HepG2 (cell line): ENCODE measurements around the gene NUDT3. TPM values are rescaled to one million over a fixed set of nuclear protein-coding genes. Genes with fewer than 3 reads are reported as not detected.
"Not testable (repeated sequence)": the region's sequence is repeated elsewhere in the genome, so short reads cannot be mapped to it uniquely, and the experiment has no call there.

Source experiments
- ATAC-seq: fragments of 200-7000 bp; cut with Tn5 transposase; 3 replicates; pipeline ENCODE4 v1.9.1; 2020; ENCODE audit warnings: mild to moderate bottlenecking, moderate library complexity
- BruUV-seq: library from RNA; stranded (reverse); fragments of 400-500 nt; replicated peaks from 2 replicates; lab custom pipeline; 2021; lab: Mats Ljungman, UMichigan
- CTCF ChIA-PET: fragments of 300-600 bp; formaldehyde crosslinking; extraction: SDS; loops from one replicate; lab custom pipeline; 2021; ENCODE audit warnings: low total read pairs, inconsistent platforms, low intra/inter-chr PET ratio; lab: Yijun Ruan, JAX
- POLR2A ChIA-PET: fragments of 350-600 bp; sonication (Branson Sonifier 250); formaldehyde crosslinking; loops from one replicate; lab custom pipeline; 2020; ENCODE audit warnings: antibody characterized with exemption, inconsistent platforms; lab: Yijun Ruan, JAX
- DNase-seq: peaks from one replicate; pipeline ENCODE4 v3.0.0-alpha.2; 2015; ENCODE audit warnings: low spot score
- FAIRE-seq: peaks from 3 replicates; lab custom pipeline; 2011; peaks lifted over from hg19 to GRCh38; lab: Jason Lieb, UNC
- H2AFZ ChIP-seq: one replicate; pipeline ENCODE4 v1.6.1; 2011; ENCODE audit warnings: low read length, inconsistent platforms
- H3K27ac ChIP-seq: fragments of 300-600 bp; 3 replicates; pipeline ENCODE4 v1.8.0; 2011; ENCODE audit warnings: mixed run types, mild to moderate bottlenecking, mixed read lengths, low read length, inconsistent platforms; ENCODE audit not compliant: insufficient read depth; ENCODE audit errors: extremely low read length
- H3K27me3 ChIP-seq, 2 experiments: fragments of 200-600 bp in 1 of 2; 2 replicates in 1 of 2; 3 replicates in 1 of 2; pipeline versions ENCODE4 v1.6.0 to v1.8.0; 2011; ENCODE audit warnings: low read length in 2 of 2, mild to moderate bottlenecking in 2 of 2, moderate library complexity in 2 of 2, inconsistent platforms in 1 of 2; ENCODE audit not compliant: insufficient read depth in 2 of 2, control insufficient read depth in 1 of 2
- H3K36me3 ChIP-seq, 2 experiments: fragments of 200-600 bp in 1 of 2; replicated peaks in 1 of 2; 2 replicates in 1 of 2; 3 replicates in 1 of 2; pipeline versions ENCODE4 v1.5.1 to v1.8.0; 2011; ENCODE audit warnings: low read length in 2 of 2, inconsistent platforms in 1 of 2; ENCODE audit not compliant: insufficient read depth in 2 of 2, control insufficient read depth in 1 of 2
- H3K4me1 ChIP-seq: 2 replicates; pipeline ENCODE4 v1.5.1; 2012; ENCODE audit warnings: low read length, inconsistent platforms; ENCODE audit not compliant: insufficient read depth
- H3K4me2 ChIP-seq: 2 replicates; pipeline ENCODE4 v1.6.0; 2011; ENCODE audit warnings: low read depth, low read length, inconsistent platforms
- H3K4me3 ChIP-seq, 3 experiments: fragments of 200-600 bp in 1 of 3; sonication (generic), shearing (Covaris generic) in 1 of 3; replicated peaks in 1 of 3; 2 replicates each; pipeline ENCODE4 v1.5.1; 2011 to 2016; ENCODE audit warnings: low read length in 3 of 3, inconsistent platforms in 2 of 3, low read depth in 2 of 3, mild to moderate bottlenecking in 2 of 3, control low read depth in 1 of 3, mixed read lengths in 1 of 3; ENCODE audit not compliant: insufficient read depth in 1 of 3
- H3K79me2 ChIP-seq: one replicate; pipeline ENCODE4 v1.6.1; 2011; ENCODE audit warnings: low read length, inconsistent platforms; ENCODE audit not compliant: insufficient read depth
- H3K9ac ChIP-seq: 2 replicates; pipeline ENCODE4 v1.6.0; 2011; ENCODE audit warnings: mild to moderate bottlenecking, low read depth, low read length, inconsistent platforms; ENCODE audit not compliant: insufficient read depth
- H3K9me3 ChIP-seq: 2 replicates; pipeline ENCODE4 v1.5.1; 2012; ENCODE audit warnings: mild to moderate bottlenecking, low read length
- H4K20me1 ChIP-seq: 2 replicates; pipeline ENCODE4 v1.6.0; 2011; ENCODE audit warnings: inconsistent platforms, mild to moderate bottlenecking, low read length, moderate library complexity; ENCODE audit not compliant: insufficient read depth
- SNAPC2 ChIP-seq: sonication (generic); formaldehyde crosslinking; IDR thresholded peaks from 2 replicates; pipeline ENCODE4 v1.8.1; 2022; ENCODE audit warnings: mild to moderate bottlenecking, missing genetic modification reagents
- ZNF121 ChIP-seq: sonication (generic); formaldehyde crosslinking; IDR thresholded peaks from 2 replicates; pipeline ENCODE4 v1.5.0; 2020; ENCODE audit warnings: mild to moderate bottlenecking, missing genetic modification reagents
- ZNF770 ChIP-seq: sonication (generic); formaldehyde crosslinking; IDR thresholded peaks from 2 replicates; pipeline ENCODE4 v1.5.0; 2020; ENCODE audit warnings: mild to moderate bottlenecking, missing genetic modification reagents
- WGBS: methylation state at CpG from one replicate; pipeline ENCODE4 v1.1.6; 2017; ENCODE audit warnings: low lambda C conversion rate; 5-methylcytosine and 5-hydroxymethylcytosine counted together
- in situ Hi-C: cut with HindIII; loops from 2 replicates; pipeline ENCODE4 v1.10.0; 2017; ENCODE audit warnings: low pct_unique_long_range_greater_than_20kb; ENCODE audit not compliant: extremely low pct_ligation_motif_present
- intact Hi-C: fragments of 100-400 bp; cut with micrococcal nuclease; formaldehyde crosslinking; loops from one replicate; pipeline ENCODE4 v1.10.0; 2022; ENCODE audit not compliant: unreplicated experiment
- polyA plus RNA-seq, 8 experiments: library from polyadenylated mRNA; depleted of rRNA in 3 of 8; stranded (reverse) in 7 of 8; unstranded in 1 of 8; fragments of >200 nt; fragmentation: Illumina TruSeq in 4 of 8; extraction: Trizol in 4 of 8; gene quantifications; 2 replicates each; pipeline versions ENCODE4 v1.2.1 to v1.2.3, GENCODE V29; 2011 to 2016; ENCODE audit warnings: low read depth in 4 of 8, missing spikeins in 1 of 8, mixed read lengths in 1 of 8; ENCODE audit not compliant: insufficient read depth in 1 of 8
- total RNA-seq, 5 experiments: library from RNA; depleted of rRNA; stranded (reverse); fragments of >200 nt; fragmentation: Illumina TruSeq; extraction: Trizol; gene quantifications; 2 replicates each; pipeline ENCODE4 v1.2.3, GENCODE V29; 2016; ENCODE audit warnings: low read depth in 1 of 5

The NUDT3 gene
- total and polyA plus RNA-seq, 2 of the 13 experiments (the other 11 are each of a cell fraction or from before 2014, with no cell fraction given) = 20.2 to 20.6 TPM

GRCh38 chr6:34412016-34412415 is 19.5 kb upstream of the NUDT3 start:
- 92% methylated on average over 5 of the region's 5 CpGs for WGBS
- no peak overlapping the region for H3K4me3 ChIP-seq
- TF ChIP-seq SNAPC2 (CRISPR knock-in tag) = no peak
- peaks cover under 1 to 18% of the 10 kb centered on the region in 2 experiments; a peak in 3 of 5 replicates for H3K36me3 ChIP-seq
- no TSS peak for BruUV-seq
- no peaks in the 10 kb centered on the region for H3K27me3 ChIP-seq
- peaks cover 16% of the 10 kb centered on the region for H4K20me1 ChIP-seq
- intact Hi-C loops = loop anchor here (10.0 kb wide), 1 partner anchor 247 kb away; no protein-coding TSS in a partner anchor
- POLR2A ChIA-PET = no interaction called here
- H3K79me2 ChIP-seq = no peaks in the 10 kb centered on the region
- peaks cover 33% of the 10 kb centered on the region for H3K4me1 ChIP-seq
- ATAC-seq (no peak), DNase-seq (no peak), FAIRE-seq (no peak)
- H3K9ac ChIP-seq = no peak overlapping the region
- H3K9me3 ChIP-seq = no peaks in the 10 kb centered on the region
- CTCF ChIA-PET = no interaction called here
- no peak overlapping the region for H3K4me2 ChIP-seq
- in situ Hi-C loops = no loop called here
- H3K27ac ChIP-seq = no peak overlapping the region
- no peak overlapping the region for H2AFZ ChIP-seq

- FAIRE-seq, DNase-seq, H3K4me1 ChIP-seq, H3K27me3 ChIP-seq, H3K4me2 ChIP-seq, in situ Hi-C loops, H3K9me3 ChIP-seq, ATAC-seq, H3K79me2 ChIP-seq, H2AFZ ChIP-seq, H3K9ac ChIP-seq, H3K27ac ChIP-seq, POLR2A ChIA-PET, H3K4me3 ChIP-seq, BruUV-seq, H3K36me3 ChIP-seq, CTCF ChIA-PET, H4K20me1 ChIP-seq, intact Hi-C loops: not testable (repeated sequence)
- WGBS = 94% methylated on average over 1 of the region's 1 CpG
- TF ChIP-seq ZNF770 (CRISPR knock-in tag) (0 out of 2 replicates have a peak, but pooled peaks have one; percentile 14), ZNF121 (CRISPR knock-in tag) (peak; percentile 66)
Measured at GRCh38 chr6:34407915-34408314, 15.4 kb upstream of the NUDT3 start.
